Measurements from ENCODE around the gene P3R3URF. TPM values are rescaled to one million over a fixed set of nuclear protein-coding genes. Genes with fewer than 3 reads are reported as not detected.
A peak's percentile ranks its signal among the peaks of the same experiment; 100 is the strongest.

The P3R3URF gene
- total and polyA plus RNA-seq, 4 donors = not detected

DNA sequence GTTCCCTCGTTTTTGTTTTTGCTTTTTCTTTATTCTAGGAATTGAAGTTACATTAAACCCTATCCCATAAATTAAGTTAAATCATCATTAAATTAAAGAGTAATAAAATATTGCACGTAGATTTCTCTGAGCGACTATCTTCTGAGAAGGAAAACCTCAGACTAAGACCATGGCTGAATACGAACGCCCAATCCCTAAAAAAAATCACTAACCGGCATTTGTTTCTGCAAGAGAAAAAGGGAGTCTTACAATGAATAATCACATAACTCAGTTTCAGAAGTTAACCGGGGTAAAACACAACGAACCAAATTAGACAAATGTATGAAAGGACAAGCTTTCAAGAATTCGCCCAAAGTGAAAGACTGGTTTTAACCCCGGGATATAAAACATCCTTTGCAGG lies 45.2 kb downstream of the P3R3URF start:
- H3K27me3 ChIP-seq (ENCODE audit: control insufficient read depth in 4 of 4, insufficient read depth in 4 of 4, low read length in 3 of 4) = peaks cover 0 to 4% (median 0%) of the 10 kb centered on the region in 4 donors
- H3K9ac ChIP-seq (ENCODE audit: low read depth in 1 of 2, low read length in 2 of 2) = no peak overlapping the region
- H3K9me3 ChIP-seq (ENCODE audit: control insufficient read depth in 4 of 4, low read length in 3 of 4) = no peaks in the 10 kb centered on the region
- no peaks in the 10 kb centered on the region for H3K36me3 ChIP-seq (ENCODE audit: control insufficient read depth in 4 of 4, insufficient read depth in 3 of 4, low read depth in 1 of 4, low read length in 3 of 4)
- H3K27ac ChIP-seq (ENCODE audit: low read depth in 1 of 2, low read length in 2 of 2) = no peak overlapping the region
- TF ChIP-seq HNF4A (conservative IDR thresholded peaks at IDR 0.05) (no peak), CTCF (IDR thresholded peaks at IDR 0.05; ENCODE audit: low read depth, low read length, missing input control) (no peak), YY1 (IDR thresholded peaks at IDR 0.05) (no peak), FOXA2 (IDR thresholded peaks at IDR 0.05) (no peak), FOXA1 (IDR thresholded peaks at IDR 0.05) (no peak), TAF1 (conservative IDR thresholded peaks at IDR 0.05) (no peak)
- TF ChIP-seq, protein P1, sequence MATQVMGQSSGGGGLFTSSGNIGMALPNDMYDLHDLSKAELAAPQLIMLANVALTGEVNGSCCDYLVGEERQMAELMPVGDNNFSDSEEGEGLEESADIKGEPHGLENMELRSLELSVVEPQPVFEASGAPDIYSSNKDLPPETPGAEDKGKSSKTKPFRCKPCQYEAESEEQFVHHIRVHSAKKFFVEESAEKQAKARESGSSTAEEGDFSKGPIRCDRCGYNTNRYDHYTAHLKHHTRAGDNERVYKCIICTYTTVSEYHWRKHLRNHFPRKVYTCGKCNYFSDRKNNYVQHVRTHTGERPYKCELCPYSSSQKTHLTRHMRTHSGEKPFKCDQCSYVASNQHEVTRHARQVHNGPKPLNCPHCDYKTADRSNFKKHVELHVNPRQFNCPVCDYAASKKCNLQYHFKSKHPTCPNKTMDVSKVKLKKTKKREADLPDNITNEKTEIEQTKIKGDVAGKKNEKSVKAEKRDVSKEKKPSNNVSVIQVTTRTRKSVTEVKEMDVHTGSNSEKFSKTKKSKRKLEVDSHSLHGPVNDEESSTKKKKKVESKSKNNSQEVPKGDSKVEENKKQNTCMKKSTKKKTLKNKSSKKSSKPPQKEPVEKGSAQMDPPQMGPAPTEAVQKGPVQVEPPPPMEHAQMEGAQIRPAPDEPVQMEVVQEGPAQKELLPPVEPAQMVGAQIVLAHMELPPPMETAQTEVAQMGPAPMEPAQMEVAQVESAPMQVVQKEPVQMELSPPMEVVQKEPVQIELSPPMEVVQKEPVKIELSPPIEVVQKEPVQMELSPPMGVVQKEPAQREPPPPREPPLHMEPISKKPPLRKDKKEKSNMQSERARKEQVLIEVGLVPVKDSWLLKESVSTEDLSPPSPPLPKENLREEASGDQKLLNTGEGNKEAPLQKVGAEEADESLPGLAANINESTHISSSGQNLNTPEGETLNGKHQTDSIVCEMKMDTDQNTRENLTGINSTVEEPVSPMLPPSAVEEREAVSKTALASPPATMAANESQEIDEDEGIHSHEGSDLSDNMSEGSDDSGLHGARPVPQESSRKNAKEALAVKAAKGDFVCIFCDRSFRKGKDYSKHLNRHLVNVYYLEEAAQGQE (IDR thresholded peaks at IDR 0.05) = no peak
- TF ChIP-seq, protein P2, sequence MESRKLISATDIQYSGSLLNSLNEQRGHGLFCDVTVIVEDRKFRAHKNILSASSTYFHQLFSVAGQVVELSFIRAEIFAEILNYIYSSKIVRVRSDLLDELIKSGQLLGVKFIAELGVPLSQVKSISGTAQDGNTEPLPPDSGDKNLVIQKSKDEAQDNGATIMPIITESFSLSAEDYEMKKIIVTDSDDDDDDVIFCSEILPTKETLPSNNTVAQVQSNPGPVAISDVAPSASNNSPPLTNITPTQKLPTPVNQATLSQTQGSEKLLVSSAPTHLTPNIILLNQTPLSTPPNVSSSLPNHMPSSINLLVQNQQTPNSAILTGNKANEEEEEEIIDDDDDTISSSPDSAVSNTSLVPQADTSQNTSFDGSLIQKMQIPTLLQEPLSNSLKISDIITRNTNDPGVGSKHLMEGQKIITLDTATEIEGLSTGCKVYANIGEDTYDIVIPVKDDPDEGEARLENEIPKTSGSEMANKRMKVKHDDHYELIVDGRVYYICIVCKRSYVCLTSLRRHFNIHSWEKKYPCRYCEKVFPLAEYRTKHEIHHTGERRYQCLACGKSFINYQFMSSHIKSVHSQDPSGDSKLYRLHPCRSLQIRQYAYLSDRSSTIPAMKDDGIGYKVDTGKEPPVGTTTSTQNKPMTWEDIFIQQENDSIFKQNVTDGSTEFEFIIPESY (IDR thresholded peaks at IDR 0.05) = no peak
- peaks cover 4 to 27% (median 9%) of the 10 kb centered on the region in 4 donors for H3K4me1 ChIP-seq (ENCODE audit: control insufficient read depth in 4 of 4, insufficient read depth in 4 of 4, low read length in 3 of 4)
- peak overlapping the region in 1 of 3 donors; percentile 87 for H3K4me3 ChIP-seq (ENCODE audit: low read depth in 1 of 3, low read length in 3 of 3)
- 6% methylated on average over 10 of the region's 10 CpGs for WGBS
- DNase-seq (ENCODE audit: low spot score) = no peak

GRCh38 chr1:46130606-46131005 lies 45.7 kb downstream of the P3R3URF start:
- 17% methylated on average over 5 of the region's 5 CpGs for WGBS
- no peak for DNase-seq (ENCODE audit: low spot score)
- peak overlapping the region in 1 of 2 donors; percentile 7 for H3K9ac ChIP-seq (ENCODE audit: low read depth in 1 of 2, low read length in 2 of 2)

GRCh38 chr1:46130121-46130520 lies 46.2 kb downstream of the P3R3URF start:
- H3K27me3 ChIP-seq (ENCODE audit: control insufficient read depth in 4 of 4, insufficient read depth in 4 of 4, low read length in 3 of 4) = peaks cover 0 to 4% (median 0%) of the 10 kb centered on the region in 4 donors
- peaks cover 4 to 27% (median 9%) of the 10 kb centered on the region in 4 donors for H3K4me1 ChIP-seq (ENCODE audit: control insufficient read depth in 4 of 4, insufficient read depth in 4 of 4, low read length in 3 of 4)
- peak overlapping the region in 1 of 2 donors; percentile 7 for H3K9ac ChIP-seq (ENCODE audit: low read depth in 1 of 2, low read length in 2 of 2)
- 64% methylated on average over 1 of the region's 1 CpG for WGBS
- TF ChIP-seq SP1 (IDR thresholded peaks at IDR 0.05) (no peak), YY1 (IDR thresholded peaks at IDR 0.05) (no peak), FOXA1 (IDR thresholded peaks at IDR 0.05) (no peak), EGR1 (IDR thresholded peaks at IDR 0.05; ENCODE audit: low read depth in 2 of 2) (no peak), CTCF (IDR thresholded peaks at IDR 0.05; ENCODE audit: low read depth, low read length, missing input control) (no peak), RAD21 (IDR thresholded peaks at IDR 0.05) (no peak), FOXA2 (IDR thresholded peaks at IDR 0.05) (no peak)
- TF ChIP-seq, protein P1 (IDR thresholded peaks at IDR 0.05) = no peak
- H3K9me3 ChIP-seq (ENCODE audit: control insufficient read depth in 4 of 4, low read length in 3 of 4) = no peaks in the 10 kb centered on the region
- peak overlapping the region in 1 of 3 donors; percentile 87 for H3K4me3 ChIP-seq (ENCODE audit: low read depth in 1 of 3, low read length in 3 of 3)
- H3K36me3 ChIP-seq (ENCODE audit: control insufficient read depth in 4 of 4, insufficient read depth in 3 of 4, low read depth in 1 of 4, low read length in 3 of 4) = no peaks in the 10 kb centered on the region
- H3K27ac ChIP-seq (ENCODE audit: low read depth in 1 of 2, low read length in 2 of 2) = no peak overlapping the region
- DNase-seq (ENCODE audit: low spot score) = no peak

More at GRCh38 chr1:46130606-46131005, 45.7 kb downstream of the P3R3URF start:
- TF ChIP-seq SP1 (IDR thresholded peaks at IDR 0.05) (no peak), HNF4A (conservative IDR thresholded peaks at IDR 0.05) (no peak)
- Histone ChIP-seq H3K27ac (ENCODE audit: low read depth in 1 of 2, low read length in 2 of 2) (no peak overlapping the region), H3K9me3 (ENCODE audit: control insufficient read depth in 4 of 4, low read length in 3 of 4) (no peaks in the 10 kb centered on the region), H3K4me1 (ENCODE audit: control insufficient read depth in 4 of 4, insufficient read depth in 4 of 4, low read length in 3 of 4) (peaks cover 4 to 27% (median 9%) of the 10 kb centered on the region in 4 donors), H3K4me3 (ENCODE audit: low read depth in 1 of 3, low read length in 3 of 3) (peak overlapping the region in 1 of 3 donors; percentile 87), H3K36me3 (ENCODE audit: control insufficient read depth in 4 of 4, insufficient read depth in 3 of 4, low read depth in 1 of 4, low read length in 3 of 4) (no peaks in the 10 kb centered on the region), H3K27me3 (ENCODE audit: control insufficient read depth in 4 of 4, insufficient read depth in 4 of 4, low read length in 3 of 4) (peaks cover 0 to 4% (median 0%) of the 10 kb centered on the region in 4 donors)
